ENCODE measurements around the gene LRPAP1.

The LRPAP1 gene

DNA sequence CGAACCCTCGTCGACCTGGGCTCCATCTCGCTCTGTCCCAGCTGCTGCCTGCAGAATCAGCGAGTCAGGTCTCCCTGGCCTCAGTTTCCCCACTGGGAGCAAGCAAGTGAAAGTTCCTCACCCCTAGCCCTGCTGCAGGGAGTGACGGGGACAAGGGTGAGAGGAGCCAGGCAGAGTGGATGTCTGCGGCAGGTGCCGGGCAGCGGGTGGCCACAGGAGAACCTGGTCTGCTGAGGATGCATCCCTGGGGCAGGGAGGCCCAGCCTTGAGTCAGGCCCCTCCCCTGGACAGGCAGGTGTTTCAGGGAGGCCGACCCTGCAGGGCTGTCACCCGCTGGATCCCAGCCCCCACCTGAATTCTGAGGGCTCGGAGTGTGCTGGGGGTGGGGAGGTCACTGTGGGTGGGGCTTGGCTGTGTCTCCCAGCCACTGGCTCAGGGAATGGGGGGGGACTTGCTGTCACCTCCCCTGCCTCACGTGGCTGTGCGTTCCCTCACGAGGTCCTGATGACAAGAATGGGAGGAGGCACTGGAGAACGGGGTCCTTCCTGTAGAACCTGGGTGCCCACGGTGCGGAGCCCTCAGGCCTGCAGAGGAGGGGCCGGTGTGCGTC lies 33.2 kb downstream of the LRPAP1 start:
- DNase-seq: no peak

DNA sequence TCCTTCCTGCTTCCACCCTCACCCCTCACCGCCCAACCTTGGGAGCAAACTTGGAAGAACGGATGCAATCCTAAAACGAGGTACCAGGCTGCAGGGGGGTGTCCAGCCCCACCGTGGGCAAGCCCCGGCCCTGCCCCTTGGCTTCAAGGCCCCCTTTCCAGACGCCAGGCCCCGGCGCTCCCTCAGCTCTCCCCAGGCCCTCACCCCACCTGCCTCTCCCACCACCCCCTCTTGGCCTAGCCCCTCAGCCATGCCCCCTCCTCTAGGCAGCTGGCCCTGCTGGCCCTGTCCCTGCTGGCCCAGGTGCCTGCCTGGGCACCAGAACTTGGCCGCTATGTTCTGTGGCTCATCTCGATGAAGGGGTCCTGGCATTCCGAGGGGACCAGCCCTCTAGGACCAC lies 33.8 kb downstream of the LRPAP1 start:
- DNase-seq: no peak

DNA sequence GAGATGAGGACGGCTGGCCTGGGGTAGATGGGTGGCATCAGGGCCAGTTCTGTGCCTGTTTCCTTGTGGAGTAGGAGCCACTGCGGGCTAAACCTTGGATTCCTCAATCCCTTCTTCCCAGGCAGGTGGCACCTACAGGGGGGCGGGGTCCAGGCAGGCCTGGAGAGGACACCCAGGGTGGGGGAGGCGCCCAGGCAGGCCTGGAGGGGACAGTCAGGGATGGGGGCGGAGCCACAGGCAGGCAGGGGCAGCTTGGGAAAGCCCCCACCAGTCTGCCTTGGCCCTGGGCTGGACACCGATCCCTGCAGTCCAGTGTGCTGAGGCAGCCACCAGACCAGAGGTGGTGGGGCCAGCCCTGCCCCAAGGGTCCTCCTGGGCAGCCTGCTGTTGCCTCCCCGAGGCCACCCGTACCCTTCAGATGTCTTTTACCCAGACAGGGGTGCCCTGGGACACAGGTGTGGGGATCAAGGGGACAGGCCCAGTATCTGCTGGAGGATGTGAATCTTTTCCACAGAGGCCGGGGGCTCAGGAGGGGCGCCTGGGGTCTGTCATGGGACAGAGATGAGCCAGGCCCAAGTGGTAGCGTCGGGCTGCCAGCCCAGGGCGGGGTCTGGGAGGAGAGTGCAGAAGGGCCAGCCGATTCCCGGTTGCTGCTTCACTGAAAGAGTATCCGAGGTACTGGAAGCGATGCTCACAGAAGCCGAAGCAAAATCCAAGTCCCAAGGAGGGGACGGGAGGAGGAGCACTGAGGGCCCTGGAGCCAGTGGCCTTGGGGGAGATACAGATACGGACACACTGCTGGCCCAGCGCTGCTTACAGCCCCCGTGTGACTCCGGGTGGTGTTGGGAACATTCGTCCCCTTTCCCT lies 34.5 kb downstream of the LRPAP1 start:
- no peak for DNase-seq

DNA sequence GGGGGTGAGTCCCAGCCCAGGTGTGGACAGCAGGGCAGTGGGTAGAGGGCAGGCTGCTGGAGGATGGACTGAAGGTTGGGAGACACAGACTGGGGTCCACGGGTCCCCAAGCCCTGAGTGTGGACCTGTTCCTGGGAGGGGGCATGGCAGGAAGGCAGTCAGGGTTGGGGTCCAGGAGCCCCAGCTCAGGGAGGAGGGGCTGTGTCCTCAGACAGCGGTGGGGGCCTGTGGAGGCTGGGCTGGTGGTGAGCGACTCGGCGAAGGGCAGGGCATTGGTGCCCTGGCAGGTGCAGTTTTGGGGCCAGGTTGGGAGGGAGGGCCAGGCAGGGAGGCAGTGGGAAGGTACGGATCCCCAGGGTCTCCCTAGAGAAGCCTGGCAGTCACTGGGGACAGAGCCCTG lies 35.1 kb downstream of the LRPAP1 start:
- DNase-seq: no peak

DNA sequence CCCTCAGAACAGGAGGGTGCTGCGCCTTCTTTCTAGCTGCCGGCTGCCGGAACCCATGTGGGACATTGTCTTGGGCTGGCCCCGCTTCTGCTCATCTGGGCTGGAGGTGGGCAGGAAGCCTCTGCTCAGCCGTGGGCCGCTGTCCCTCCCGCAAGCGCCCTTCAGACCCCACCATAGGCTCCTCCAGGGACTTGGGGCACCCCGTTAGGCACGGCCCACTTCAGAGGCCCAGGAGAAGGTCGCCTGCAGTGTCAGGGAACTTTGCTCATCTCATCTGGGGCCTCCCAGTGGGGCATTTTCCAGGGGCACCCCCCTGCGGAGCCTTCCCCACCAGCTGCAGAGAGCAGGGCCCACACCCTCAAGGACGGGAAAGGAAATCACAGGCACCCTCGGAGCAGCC lies 36.2 kb downstream of the LRPAP1 start:
- no peak for DNase-seq

DNA sequence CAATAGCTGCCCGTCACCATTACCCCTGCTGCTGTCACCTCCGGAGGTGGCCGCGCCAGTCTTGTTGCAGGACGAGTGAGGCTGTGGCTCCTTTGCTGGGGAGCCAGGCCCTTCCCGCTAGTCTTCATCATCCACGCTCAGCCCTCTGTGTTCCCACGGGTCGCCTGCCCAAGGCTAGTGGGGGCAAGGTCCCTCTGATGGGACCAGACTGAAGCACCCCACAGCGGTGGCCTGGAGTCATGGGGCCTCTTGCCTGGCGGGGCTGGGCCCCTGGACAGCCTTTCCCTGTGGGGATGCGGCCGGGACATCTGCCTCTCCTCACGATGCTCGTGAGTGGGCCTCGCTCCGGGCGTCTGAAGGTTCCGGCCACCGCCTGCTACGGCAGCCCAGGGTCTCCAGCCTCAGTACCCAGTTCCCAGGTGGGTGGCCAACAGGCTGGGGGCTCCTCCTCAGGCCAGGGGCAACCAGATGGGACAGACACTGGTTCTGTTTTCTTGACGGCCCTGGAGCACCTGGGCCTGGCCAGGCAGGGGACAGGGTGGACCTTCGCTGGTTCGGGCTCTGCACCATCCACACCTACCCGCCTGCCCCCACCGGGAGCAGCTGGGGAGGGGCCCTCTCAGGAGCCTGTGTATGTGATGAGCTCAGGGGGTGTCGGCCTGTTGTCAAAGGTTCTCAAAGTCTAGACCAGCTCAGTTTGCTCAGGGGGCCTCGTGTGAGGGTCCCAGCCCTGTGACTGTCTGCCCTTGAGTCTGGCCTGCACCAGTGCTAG lies 36.8 kb downstream of the LRPAP1 start:
- DNase-seq: no peak

DNA sequence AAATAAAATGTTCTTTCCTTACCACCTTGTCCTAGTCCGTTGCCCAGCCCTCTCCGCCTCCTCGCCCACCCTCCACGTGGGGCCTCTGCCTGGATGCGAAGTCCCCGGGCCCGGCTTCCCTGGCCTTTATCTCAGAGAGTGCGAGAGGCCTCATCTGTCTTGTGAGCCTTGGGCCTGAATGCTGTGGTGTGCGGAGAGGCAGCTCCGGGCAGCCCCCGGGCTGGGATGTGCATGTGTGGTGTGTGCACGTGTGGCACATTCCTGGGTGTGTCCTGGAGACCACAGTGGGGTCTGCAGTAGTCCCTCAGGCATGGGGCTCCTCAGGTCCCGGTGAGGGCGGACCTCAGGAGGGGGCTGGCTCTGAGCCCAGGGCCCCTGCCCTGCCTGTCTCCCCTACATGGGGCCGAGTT lies 37.8 kb downstream of the LRPAP1 start:
- no peak for DNase-seq

DNA sequence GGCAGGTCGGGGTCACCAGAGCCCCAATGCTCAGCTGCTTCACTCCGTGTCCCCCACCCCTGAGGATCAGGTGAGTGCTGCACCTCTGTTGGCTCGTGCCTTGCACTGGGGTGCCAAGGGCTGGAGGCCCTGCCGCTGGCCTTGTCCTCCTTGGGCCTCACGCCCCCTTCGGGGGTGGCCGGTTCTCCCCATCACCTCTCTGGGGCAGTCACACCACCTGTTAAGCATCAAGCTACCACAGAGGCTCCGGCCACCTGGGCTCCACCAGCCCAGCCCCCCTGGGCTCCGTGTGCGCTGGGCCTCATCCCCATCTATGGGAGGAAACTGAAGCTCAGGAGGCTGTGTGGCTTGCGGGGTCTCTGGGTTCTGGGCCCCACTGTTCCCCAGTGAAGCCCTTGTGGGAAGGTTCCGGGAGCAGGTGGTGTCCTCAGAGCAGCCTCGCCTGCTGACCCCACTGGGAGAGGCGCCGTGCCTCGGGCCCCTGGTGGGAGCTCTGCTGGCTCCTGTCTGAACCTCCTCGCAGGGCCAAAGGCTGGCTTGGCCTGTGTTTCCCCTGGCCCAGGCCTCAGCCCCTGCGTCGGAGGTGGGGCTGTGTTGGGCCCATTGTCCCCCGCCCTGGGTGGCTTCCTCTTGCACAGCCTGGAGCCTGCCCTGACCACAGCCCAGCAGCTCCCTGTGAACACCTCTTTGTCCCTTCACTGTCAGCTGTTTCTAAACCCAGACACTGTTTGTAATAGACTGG lies 38.3 kb downstream of the LRPAP1 start:
- no peak for DNase-seq

DNA sequence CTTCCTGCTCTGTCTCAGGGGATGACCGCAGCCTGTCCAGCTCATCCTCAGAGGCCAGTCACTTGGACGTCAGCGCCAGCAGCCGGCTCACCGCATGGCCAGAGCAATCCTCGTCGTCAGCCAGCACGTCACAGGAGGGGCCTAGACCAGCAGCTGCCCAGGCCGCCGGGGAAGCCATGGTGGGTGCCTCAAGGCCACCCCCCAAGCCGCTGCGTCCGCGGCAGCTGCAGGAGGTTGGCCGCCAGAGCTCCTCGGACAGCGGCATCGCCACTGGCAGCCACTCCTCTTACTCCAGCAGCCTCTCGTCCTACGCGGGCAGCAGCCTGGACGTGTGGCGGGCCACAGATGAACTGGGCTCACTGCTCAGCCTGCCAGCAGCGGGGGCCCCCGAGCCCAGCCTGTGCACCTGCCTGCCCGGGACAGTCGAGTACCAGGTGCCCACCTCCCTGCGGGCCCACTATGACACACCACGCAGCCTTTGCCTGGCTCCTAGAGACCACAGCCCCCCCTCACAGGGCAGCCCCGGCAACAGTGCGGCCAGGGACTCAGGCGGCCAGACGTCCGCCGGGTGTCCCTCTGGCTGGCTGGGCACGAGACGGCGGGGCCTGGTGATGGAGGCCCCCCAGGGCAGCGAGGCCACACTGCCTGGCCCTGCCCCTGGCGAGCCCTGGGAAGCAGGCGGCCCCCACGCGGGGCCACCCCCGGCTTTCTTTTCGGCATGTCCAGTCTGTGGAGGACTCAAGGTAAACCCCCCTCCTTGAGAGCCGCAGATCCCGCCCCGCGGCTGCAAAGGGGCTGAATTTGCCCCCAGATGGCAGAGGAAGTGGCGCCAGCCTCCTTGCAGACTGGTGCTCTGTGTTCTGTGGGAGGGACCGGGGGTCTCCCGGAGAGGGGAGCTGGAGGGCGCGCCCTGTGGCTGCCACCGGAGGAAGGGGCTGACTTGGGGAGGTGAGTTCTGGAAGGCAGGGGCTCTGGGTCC lies 39.2 kb downstream of the LRPAP1 start:
- no peak for DNase-seq

DNA sequence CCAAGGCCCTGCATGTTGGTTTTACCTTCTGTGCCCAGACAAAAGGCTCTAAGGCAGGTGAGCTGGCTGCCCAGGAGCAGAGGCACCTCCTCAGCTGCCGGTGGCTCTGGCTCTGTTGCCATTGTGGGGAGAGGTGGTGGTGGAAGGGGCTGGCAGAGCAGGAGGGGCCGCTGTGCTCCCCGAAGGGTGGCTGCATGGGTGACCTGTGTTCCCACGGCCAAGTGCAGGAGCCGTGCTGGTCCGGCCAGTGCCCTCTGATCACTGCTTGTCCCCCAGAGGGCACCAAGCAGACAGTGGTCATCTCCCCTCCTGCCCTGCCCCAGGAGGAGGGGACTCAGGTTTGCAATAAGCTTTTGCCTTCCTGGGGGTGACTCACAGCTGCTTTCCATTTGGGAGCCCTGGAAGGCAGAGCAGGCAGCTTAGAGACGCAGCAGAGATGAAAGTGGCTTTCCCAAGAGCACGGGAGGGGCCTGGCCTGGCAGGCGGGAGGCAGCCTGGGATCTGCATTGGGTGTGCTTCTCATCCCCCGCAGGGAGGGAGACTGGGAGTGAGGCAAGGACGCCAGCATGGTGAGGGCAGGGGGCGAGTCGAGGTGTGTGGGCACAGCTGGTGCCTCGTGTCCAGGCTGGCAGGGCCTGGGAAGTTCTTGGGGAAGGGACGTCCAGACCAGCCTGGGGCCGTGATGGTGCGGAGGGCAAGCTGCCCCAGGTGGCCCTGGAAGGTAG lies 40.4 kb downstream of the LRPAP1 start:
- no peak for DNase-seq

DNA sequence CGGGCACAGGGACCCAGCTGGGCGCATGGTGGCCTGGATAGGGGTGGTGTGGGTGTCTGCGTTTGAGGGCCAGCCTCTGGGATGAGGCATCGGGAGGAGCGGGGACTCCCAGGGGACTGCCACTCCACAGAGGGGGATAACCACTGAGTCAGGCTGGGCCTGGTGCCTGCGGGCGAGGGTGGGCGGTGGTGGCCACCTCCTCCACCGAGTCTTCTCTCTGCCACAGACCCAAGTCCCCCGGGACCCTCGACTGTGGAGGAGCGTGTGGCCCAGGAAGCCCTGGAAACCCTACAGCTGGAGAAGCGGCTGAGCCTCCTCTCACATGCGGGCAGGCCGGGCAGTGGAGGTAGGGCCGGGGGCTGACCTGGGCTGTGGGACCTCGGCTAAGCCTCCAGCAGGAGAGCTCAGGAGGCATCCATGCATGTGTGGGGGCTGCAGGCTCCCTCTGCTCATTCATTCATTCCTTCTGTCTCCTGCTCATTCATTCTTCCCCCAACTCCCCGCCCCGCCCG lies 42.7 kb downstream of the LRPAP1 start:
- no peak for DNase-seq

DNA sequence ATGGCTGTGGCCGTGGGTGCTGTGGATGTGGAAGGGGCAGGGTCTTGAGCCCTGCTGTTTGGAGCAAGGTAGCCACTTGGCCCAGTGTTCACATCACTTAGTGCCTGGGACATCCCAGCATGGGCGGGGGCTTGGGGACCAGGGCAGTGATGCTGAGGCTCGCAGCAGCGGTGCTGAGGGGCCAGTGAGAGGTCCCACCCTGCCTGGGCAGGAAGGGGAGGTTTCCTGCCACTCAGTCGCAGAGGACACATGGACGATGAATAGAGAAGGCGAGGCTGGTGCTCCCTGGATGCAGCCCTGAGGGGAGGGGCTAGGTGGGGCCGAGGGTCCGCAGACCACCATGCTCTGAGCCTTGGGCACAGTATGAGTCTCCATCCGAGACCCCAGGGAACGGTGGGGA lies 43.4 kb downstream of the LRPAP1 start:
- no peak for DNase-seq

DNA sequence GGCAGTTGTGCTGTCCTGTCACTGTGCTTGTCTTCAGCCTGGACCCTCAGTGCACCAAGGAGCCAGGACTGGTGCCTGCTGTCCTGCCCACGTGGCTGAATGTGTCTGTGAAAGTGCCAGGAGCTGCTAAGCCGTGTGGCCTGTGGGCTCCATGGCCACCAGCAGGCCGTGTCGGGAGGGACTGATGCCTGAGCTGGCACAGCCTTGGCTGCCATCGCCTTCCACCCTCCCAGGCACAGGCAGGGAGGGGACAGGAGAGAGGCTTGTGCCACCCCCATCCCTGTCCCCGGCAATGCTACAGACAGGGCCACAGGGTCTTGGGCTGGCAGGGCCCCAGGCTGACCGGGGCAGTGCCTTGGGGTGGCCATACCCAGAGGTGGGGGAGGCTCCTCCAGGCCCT lies 44.4 kb downstream of the LRPAP1 start:
- DNase-seq: no peak

DNA sequence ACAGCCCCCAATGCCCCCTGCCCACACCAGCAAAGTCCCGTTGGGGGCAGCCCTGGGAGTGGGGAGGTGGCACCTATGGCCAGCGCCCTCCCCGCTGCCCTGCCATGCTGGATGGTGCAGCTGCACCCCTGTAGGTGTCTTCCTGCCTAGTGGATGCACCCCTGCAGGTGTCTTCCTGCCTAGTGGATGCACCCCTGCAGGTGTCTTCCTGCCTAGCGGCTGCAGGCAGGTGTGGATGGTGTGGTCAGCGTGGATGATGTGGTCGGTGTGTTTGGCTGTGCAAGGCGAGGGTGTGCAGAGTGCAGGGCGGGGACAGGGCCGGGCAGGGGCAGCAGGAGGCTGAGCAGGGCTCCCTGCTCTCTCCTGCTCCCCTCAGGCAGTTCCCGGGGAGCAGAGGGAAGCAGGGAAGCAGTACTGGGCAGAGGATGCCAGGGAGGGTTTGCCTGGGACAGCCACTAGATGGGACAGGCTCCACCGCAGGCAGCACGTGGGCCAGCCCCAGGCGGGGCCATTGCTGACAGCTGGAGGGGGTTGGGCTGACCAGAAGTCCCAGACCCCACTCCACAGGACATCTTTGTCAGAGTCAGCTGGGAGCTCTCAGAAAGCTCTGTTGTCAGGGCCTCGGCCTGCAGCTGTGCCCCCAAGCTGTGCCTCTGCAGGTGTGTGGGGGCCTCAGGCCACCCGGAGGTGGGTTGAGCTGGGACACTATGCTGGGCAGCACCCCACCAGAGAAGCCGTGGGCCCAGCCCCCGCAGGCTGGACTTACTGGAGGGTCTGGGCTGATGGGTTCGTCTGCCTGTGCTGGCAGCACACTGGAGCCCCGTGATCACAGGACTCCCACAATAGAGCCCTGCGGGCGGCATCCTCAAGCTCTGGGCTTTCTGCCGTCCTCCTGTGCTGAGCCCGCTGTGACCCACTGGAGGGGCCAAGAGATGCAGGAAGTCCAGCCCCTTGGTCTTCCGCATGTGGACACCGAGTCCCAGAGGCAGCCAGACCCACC lies 45.4 kb downstream of the LRPAP1 start:
- no peak for DNase-seq

DNA sequence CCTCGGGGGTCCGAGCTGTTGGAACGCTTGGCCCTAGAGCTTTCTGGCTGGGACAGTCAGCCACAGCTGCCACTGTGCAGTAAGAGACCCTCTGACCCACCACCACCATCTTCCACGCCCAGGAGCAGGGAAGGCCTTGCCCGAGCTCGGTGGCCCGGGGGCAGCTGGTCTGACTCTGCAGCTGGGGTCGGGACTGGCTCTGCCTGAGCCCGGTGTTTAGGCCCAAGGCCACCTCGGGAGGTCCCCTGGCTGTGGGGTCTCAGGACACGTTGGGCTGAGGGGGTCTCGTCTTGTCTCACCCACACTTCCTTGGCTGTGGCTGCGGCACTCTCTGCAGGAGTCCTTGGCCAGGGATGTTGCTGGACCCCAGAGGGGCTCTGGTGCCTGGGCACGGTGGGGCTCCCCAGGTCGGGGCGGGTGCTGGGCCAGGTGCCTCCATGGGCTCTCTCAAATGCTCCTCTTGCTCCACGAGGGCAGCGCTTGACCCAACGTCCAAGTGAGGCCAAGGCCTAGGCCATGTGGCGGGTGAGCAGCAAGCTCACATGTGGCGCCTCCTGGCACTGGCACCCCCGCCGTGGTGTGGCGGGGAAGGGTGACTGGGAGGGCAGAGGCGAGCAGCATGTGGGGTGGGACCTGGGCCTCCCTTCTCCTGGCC lies 46.2 kb downstream of the LRPAP1 start:
- no peak for DNase-seq

DNA sequence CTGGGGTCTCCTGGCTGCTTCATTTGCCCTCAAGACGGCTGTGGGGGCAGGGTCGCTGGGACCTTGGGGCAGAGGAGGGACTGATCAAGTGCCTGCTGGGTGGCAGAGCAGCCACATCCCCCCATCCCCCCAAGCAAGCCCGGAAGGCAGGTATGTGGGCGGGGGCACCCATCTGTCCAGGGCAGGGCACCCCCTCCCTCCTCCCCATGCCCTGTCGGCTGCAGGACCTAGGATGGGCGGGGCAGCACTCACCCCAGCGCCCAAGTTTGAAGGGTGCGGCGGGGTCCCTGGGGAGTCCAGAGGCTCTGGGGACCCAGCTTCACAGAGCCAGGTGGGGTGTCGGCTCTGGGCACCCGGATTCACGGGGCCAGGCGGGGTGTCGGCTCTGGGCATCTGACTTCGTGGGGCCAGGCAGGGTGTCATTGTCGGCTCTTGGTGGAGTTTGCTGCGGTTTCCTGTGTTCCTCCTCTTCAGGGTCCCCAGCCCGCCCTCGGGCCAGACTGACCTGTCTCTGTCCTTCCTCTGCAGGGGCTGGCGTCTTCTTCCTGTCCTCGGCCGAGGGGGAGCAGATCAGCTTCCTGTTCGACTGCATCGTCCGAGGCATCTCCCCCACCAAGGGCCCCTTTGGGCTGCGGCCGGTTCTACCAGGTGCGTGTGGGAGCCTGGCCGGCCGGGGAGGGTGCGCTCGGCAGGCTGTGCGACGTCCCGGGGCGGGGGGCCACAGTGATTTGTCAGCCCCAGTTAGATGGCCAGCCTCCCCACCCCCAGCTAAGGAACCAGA lies 47.0 kb downstream of the LRPAP1 start:
- no peak for DNase-seq

DNA sequence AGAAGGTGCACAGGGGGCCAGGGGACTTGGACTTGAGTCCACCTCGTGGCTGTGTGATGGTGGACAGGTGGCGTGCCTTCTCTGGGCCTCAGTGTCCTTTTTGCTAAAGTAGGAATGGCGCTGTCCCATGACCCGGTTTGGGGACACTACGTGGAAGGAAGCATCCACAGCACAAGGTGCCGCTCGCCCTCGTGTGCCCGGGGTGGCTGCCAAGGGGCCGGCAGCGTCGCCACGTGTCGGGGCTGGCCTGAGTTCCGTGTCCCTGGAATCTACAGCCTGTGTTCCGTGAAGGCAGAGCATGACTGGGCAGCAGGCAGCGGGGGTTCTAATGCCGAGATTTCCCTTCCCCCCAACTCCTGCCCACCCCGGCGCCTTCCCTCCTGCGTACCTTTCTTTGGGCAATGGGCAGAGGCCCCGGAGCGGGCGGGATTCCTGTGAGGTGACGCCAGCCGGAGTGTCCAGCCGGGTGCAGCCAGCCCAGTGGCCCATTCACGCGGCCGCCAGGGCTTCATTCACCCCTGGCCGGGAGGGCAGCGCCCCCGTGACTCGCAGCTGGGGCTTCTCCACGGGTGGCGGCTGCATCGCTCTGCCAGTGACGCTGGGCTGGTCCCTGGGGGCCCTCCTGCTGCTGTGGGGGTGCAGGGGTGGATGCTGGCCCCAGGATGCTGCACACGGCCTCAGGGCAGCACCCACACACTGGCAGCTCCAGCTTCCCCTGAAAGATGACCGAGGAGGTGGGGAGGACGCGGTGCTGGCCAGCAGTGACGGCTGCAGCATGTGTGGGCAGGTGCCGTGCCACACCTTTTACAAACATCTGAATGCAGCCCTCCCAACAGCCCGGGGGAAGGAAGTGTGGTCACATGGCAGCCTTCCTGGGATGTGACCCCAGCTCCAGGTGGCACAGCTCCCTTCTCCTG lies 47.9 kb downstream of the LRPAP1 start:
- peak; percentile 65 for DNase-seq
